ENCODE data around the gene ZNF341.
A peak's percentile ranks its signal among the peaks of the same experiment; 100 is the strongest.

ZNF341 gene

GRCh38 chr20:33713865-33714367, 17.9 kb upstream of the ZNF341 start:
- no peak for TF ChIP-seq CTCF (conservative IDR thresholded peaks at IDR 0.05; ENCODE audit: low read length)
- DNase-seq (ENCODE audit: low read depth): no peak
- no peak overlapping the region for H3K4me3 ChIP-seq (ENCODE audit: low read length)

GRCh38 chr20:33716498-33716897, 15.3 kb upstream of the ZNF341 start:
- no peak for DNase-seq (ENCODE audit: low read depth)
- no peak overlapping the region for H3K4me3 ChIP-seq (ENCODE audit: low read length)
- TF ChIP-seq CTCF (conservative IDR thresholded peaks at IDR 0.05; ENCODE audit: low read length): no peak

GRCh38 chr20:33719277-33719988, 12.4 kb upstream of the ZNF341 start:
- no peak for DNase-seq (ENCODE audit: low read depth)
- no peak for TF ChIP-seq CTCF (conservative IDR thresholded peaks at IDR 0.05; ENCODE audit: low read length)
- H3K4me3 ChIP-seq (ENCODE audit: low read length): peak overlapping the region; percentile 92

- peak within 1 kb of the TSS; percentile 92 for H3K4me3 ChIP-seq (ENCODE audit: low read length)
- peak; percentile 99 for DNase-seq (ENCODE audit: low read depth)
- 0 out of 2 replicates have a peak, but pooled peaks have one; percentile 4 for TF ChIP-seq CTCF (conservative IDR thresholded peaks at IDR 0.05; ENCODE audit: low read length)
Observed at GRCh38 chr20:33719989-33720709, 11.6 kb upstream of the ZNF341 start, which contains the start of gene PXMP4. Gene PXMP4, minus strand, starts transcription at chr20:33720310. Its CDS starts 103 bp downstream, at chr20:33720207.

- TF ChIP-seq CTCF (conservative IDR thresholded peaks at IDR 0.05; ENCODE audit: low read length): no peak
- H3K4me3 ChIP-seq (ENCODE audit: low read length): no peak overlapping the region
- DNase-seq (ENCODE audit: low read depth): no peak
Observed at GRCh38 chr20:33721391-33722140, 10.2 kb upstream of the ZNF341 start.

GRCh38 chr20:33724439-33725094, 7.2 kb upstream of the ZNF341 start:
- no peak for TF ChIP-seq CTCF (conservative IDR thresholded peaks at IDR 0.05; ENCODE audit: low read length)
- DNase-seq (ENCODE audit: low read depth): peak; percentile 33
- no peak overlapping the region for H3K4me3 ChIP-seq (ENCODE audit: low read length)

Measured in AG10803 (cell line).